Stimulated activated CD4-positive, alpha-beta T cell treated with anti-CD3 and anti-CD28 coated beads, Interleukin-2, amount 100 ng/mL, for 24 hours (primary cell): ENCODE data around the gene MAB21L2.
"Not testable (repeated sequence)": the region's sequence is repeated elsewhere in the genome, so short reads cannot be mapped to it uniquely, and the experiment has no call there.

ENCODE experiments used
- DNase-seq, 2 donors: peaks; one replicate each; pipeline ENCODE4 v3.0.0-alpha.2; 2020

MAB21L2 gene

DNA sequence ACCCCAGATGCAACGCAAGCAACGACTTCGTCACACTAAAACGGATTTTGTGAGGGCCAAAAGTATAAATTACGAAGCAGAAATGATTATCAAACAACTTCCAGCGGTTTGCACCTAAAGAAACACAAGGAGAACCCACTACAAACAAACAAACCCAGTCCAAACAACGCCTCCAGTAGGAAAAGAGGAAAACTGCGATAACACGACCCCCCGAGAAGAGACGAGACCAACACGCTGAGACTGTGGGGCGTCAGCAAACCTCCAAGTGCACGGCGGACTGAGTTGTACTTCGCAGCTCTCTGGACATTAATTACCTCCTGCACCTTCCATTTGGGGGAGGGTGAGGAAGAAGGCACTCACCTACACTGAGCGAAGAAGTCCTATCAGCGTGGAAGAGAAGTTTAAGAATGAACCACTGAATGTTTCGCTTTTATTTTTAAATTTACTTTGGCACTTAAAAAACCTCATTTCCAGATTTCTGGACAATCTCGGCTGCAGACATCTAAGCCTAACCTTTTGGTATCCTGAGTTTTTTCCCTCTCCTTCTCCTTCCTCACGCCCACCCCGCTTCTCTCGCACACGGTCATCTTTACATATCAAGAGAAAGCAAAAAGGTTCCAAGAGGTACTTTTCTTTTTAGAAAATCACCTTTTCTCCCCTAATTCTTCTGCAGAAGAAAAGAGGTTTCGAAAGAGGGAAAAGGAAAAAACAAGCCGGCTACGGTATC, at the start of gene MAB21L2:
MAB21L2 (plus strand) TSS at position 6 of the 727 bp plus-strand sequence. CDS start 879 bp downstream, outside the sequence.
- no peak for DNase-seq

DNA sequence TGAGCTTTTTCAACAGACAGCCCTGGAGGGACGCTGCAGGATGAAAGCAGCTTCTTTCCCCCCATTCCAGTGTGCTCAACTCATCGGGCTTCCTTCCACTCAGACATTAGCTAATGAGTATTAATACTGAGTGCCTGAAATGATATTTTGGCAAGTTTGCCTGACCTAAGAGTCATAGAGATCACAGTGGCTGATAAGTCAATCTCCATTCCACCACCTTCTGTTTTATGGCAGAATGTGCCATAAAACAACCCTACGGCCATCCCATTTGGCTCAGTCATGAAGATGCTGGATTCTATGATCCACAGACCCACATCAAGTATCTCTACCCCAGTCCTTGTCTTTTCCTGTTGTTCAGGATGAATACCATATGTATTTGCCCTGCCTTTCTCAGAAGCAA, 48.3 kb upstream of the MAB21L2 start:
- no peak for DNase-seq

DNA sequence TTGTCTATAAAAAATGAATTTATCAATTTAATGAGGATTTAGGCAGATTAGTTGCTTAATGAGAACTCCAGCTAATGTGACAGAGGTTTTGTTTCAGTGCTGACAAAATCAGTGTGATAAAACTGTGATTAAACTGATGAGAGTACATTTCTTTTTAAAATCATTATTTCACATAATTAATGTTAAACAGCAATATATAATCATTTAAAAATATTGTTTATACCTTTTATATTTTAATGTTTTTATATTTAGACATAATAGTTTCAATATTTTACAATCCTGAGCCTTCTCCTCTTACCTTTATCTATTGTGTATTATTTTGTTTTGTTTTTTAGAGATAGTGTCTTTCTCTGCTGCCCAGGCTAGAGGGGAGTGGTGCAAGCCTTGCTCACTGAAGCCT, 47.1 kb upstream of the MAB21L2 start:
- no peak for DNase-seq

DNA sequence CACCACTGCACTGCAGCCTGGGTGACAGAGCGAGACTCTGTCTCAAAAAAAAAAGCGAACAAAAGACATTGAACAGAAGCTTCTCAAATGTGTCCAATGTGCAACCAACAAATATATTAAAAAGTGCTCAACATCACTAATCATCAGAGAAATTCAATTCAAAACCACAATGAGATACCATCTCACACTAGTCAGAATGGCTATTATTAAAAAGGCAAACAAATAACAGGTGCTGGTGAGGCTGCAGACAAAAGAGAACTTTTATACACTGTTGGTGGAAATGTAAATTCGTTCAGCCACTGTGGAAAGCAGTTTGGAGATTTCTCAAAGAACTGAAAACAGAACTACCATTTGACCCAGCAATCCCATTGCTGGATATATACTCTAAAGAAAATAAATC, 44.0 kb upstream of the MAB21L2 start:
- DNase-seq = not testable (repeated sequence)

DNA sequence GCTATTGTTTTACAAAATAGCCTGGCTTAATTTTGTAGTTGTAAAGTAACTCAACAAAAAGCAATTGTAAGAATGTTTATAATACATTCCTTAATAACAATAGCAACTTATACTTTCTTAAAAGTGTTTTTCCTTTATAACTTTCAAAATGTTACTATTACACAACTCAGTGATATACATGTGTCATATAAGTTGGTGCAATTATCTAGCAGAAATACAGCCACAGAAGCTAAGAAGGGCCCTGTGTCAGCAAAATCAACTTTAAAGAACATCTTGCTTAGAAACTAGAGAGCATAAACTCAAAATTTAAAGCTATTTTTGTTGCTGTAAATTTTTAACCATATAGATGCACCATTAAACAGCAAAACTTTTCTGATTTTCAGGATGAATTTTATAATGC, 41.4 kb upstream of the MAB21L2 start:
- no peak for DNase-seq

- no peak for DNase-seq
Observed at GRCh38 chr4:150540959-150541360, 41.0 kb upstream of the MAB21L2 start.

DNA sequence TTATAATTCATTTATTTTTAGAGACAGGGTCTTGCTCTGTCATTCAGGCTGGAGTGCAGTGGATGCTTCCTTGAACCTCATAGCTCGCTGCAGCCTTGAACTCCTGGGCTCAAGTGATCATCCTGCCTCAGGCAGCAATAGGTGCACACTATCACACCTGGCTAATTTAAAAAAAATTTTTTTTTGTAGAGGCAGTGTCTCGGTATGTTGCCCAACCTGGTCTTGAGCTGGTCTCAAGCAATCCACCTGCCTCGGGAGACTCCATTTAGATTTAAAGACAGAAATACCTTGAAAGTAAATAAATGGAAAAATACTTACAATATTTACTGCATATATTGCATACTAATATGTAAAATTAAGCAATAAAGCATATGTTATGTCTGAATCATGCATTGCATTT, 40.3 kb upstream of the MAB21L2 start:
- no peak for DNase-seq

GRCh38 chr4:150543042-150543441, 38.9 kb upstream of the MAB21L2 start:
- no peak for DNase-seq

GRCh38 chr4:150546286-150546685, 35.7 kb upstream of the MAB21L2 start:
- no peak for DNase-seq

DNA sequence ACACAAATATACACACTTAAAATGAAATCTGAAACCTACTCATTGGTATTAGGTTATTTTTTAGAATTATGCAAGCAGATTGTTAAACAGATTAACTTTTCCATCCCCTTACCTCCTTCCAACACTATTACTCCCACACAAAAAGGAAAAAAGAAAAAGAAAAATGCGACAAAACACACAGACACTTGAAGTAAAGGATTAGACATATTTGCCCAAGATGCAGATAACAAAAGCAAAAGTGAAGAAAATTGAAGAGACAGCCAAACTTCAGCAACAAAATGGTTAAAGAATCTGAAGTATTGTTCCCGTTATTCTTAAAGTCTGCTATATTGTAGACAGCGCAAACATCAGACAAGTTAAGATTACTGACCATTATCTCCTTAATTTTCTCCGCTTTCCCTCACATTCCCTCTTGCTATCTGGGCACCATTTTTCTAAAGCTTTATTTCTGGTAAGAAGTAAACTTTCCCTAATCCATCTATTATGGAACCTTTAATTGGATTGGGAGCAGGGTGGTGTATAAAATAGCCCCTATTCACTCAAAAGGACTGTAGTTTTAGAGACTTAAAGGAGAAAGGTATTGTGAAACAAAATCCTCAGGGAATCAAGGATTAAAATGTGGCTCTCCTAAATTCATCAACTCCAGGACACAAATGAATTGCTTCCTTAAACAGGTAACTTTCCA, 34.7 kb upstream of the MAB21L2 start:
- DNase-seq = no peak

- DNase-seq = not testable (repeated sequence)
Observed at GRCh38 chr4:150557811-150558210, 24.1 kb upstream of the MAB21L2 start.

- no peak for DNase-seq
Observed at GRCh38 chr4:150561143-150561737, 20.7 kb upstream of the MAB21L2 start.

GRCh38 chr4:150562250-150562649, 19.7 kb upstream of the MAB21L2 start:
- DNase-seq = no peak

DNA sequence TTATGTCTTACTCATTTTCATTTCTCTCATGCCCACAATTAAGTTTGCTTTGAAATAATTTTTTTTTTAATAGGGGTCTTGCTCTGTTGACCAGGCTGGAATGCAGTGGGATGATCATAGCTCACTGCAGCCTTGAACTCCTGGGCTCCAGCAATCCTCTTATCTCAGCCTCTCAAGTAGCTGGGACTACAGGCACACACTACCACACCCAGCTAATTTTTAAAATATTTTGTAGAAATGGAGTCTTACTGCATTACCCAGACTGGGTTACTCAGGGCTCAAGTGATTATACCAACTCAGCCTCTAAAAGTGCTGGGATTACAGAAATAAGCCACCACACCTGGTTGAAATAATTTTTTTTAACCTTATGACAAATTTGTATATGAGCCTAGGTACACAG, 19.2 kb upstream of the MAB21L2 start:
- DNase-seq = no peak

DNA sequence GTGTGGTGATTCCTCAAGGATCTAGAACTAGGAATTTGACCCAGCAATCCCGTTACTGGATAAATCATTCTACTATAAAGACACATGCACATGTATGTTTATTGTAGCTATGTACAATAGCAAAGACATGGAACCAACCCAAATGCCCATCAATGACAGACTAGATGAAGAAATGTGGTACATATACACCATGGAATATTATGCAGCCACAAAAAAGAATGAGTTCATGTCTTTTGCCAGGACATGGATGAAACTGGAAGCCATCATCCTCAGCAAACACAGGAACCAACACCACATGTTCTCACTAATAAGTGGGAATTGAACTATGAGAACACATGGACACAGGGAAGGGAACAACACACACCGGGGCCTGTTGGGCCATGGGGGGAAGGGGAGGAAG, 17.0 kb upstream of the MAB21L2 start:
- not testable (repeated sequence) for DNase-seq

- no peak for DNase-seq
Observed at GRCh38 chr4:150567070-150567469, 14.9 kb upstream of the MAB21L2 start.

DNA sequence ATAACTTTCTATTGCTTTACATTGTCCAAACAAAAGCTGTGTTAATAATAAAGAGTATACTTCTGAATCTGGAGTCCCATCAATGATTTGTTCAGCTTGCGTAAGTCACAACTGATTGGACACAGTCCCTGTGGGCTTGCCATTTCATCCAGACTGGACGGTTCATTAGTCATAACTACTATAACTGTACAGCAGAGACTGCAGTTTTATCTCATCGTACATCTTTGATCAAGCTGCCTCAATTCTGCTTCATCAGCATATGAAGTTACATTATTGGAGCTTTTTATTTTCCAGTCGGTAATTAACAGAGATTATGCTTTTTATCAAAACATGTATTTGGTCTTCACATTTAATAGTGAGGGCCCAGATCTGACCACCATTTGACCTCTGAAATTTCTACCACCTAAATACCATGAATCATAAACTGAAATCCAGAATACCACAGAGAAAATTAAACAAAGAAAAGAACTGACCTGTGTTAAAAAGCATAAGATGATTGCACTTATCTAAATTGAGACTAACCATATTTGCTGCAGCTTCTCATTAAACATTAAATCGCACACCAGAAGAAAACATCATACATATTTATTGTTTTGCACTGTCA, 12.5 kb upstream of the MAB21L2 start:
- DNase-seq = no peak

GRCh38 chr4:150569998-150570535, 11.9 kb upstream of the MAB21L2 start:
- DNase-seq = no peak

GRCh38 chr4:150570862-150571261, 11.1 kb upstream of the MAB21L2 start:
- no peak for DNase-seq

DNA sequence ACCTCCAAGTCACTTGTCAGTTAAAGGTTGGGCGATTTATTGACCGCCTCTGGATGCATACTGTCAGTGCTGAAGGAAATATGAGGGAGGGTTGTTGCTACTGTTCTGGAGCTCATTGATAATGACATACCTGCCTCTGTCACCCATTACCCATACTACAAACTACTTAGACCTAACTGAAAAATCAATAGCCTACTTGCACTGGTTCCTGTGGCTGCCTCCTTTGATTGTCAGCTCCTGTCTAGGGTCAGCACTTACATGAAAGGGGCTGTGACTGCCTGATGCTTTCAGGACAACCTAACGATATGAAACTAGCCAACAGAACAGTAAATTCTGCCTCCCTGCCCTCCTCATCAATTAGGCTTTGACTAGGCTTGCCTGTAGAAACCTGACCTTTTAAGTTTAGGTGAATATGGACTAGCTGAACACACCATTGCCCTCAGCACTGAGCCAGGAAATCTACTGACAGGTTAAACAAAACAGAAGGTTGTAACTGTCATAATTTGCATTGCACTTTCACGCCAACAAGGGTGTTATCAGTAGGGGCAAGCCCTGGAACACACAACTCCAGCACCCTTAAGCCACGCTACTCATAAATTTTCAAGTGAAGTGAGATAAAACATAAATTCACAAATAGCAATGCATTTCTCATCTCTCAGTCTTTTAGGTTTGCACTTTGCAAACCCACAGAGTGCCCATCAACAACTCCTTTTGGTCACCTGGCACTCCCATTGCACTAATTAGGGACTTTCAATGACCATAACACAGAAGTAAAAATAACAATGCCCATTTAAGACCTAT, 9.0 kb upstream of the MAB21L2 start:
- no peak for DNase-seq

DNA sequence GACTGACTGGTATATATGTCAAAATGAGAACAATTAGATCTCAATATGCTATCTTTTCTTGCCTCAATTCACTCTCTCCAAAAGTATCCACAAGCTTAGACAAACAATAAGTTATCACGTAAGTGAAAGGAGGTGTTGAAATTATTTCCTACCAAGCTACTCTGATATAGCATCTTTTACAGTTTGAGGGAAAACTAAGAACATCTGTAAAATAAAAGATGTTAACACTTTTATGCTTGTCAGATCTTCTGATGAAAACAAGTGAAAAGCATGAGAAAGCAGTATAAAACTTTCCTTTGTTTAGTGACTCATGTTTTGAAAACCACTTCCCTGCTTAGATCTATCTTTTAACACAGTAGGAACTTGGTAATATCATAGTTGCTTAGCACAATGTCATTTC, 8.4 kb upstream of the MAB21L2 start:
- no peak for DNase-seq

DNA sequence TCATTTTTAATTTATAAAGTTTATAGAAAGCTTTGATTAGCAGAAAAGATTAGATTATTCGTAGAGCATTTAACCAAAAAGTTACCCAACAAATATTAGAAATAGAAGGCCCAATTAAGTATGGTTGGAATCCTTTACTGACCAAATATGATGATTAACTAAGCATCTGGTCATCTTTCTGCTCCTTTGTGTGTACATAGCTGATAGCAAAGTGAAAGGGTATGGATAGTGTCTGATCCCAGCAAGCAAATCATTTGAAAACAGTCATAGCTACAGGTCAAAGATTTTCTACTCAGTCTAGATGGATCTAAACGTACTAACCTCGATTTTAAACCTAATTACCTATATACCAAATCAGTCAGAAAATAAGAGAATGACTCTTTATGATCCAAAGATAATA, 7.3 kb upstream of the MAB21L2 start:
- no peak for DNase-seq

DNA sequence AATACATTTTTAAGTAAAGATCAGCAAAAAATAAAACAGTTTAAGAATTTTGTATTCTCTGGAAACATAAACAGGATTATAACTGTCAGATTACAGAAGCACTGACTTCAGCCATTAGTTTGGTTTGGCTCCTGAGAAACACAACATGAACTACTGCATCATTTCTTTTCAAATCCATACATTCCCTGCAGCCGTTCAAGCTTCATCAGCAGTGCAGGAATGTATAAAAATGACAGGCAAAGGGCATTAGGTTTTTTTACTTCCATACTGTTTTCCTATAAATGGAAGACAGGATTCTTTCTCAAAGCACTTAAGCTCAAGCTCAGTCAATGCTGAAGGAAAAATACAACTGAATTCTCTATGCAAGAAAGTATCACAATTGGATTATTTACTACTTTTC, 4.2 kb upstream of the MAB21L2 start:
- DNase-seq = no peak
